Calu3 (cell line): ENCODE measurements around the gene PROK1. TPM values are rescaled to one million over a fixed set of nuclear protein-coding genes. Genes with fewer than 3 reads are reported as not detected.
A peak's percentile ranks its signal among the peaks of the same experiment; 100 is the strongest.

Experiments
- BruUV-seq: library from RNA; stranded (reverse); fragments of 400-500 nt; replicated peaks from 2 replicates; lab custom pipeline; 2021; lab: Mats Ljungman, UMichigan
- CTCF ChIA-PET: fragments of 300-600 bp; sonication (Branson Sonifier 250); formaldehyde crosslinking; loops from one replicate; lab custom pipeline; 2022; ENCODE audit warnings: antibody characterized with exemption; lab: Charles Lee
- DNase-seq: peaks from one replicate; pipeline ENCODE4 v3.0.0; 2022
- H3K27ac Mint-ChIP-seq: one replicate; pipeline ENCODE4 v1.8.0; 2022; ENCODE audit warnings: mixed read lengths; ENCODE audit not compliant: unreplicated experiment
- H3K27me3 Mint-ChIP-seq: one replicate; pipeline ENCODE4 v1.8.0; 2022; ENCODE audit warnings: mixed read lengths; ENCODE audit not compliant: unreplicated experiment
- H3K36me3 Mint-ChIP-seq: one replicate; pipeline ENCODE4 v1.8.0; 2022; ENCODE audit warnings: mild to moderate bottlenecking, moderate library complexity, mixed read lengths; ENCODE audit not compliant: insufficient read depth, unreplicated experiment
- H3K4me1 Mint-ChIP-seq: one replicate; pipeline ENCODE4 v1.8.0; 2022; ENCODE audit warnings: mild to moderate bottlenecking, low read depth, mixed read lengths; ENCODE audit not compliant: unreplicated experiment
- H3K4me3 Mint-ChIP-seq: one replicate; pipeline ENCODE4 v1.8.0; 2022; ENCODE audit warnings: mild to moderate bottlenecking, low read depth, moderate library complexity, mixed read lengths; ENCODE audit not compliant: unreplicated experiment
- H3K9me3 Mint-ChIP-seq: one replicate; pipeline ENCODE4 v1.8.0; 2022; ENCODE audit warnings: low read depth, mixed read lengths; ENCODE audit not compliant: unreplicated experiment
- CTCF ChIP-seq: fragments of 200-600 bp; IDR thresholded peaks from one replicate; pipeline ENCODE4 v1.8.0; 2022; ENCODE audit warnings: antibody characterized with exemption; ENCODE audit not compliant: unreplicated experiment
- intact Hi-C: fragments of 100-400 bp; cut with micrococcal nuclease; formaldehyde crosslinking; loops from one replicate; pipeline ENCODE4 v1.10.0; 2022; ENCODE audit not compliant: unreplicated experiment
- total RNA-seq: library from RNA; stranded (reverse); gene quantifications from 2 replicates; pipeline ENCODE4 v1.2.3, GENCODE V29; 2022

Gene PROK1
- total RNA-seq, 1 experiment from 2014 or later: not detected

GRCh38 chr1:110455151-110455550 lies 4.2 kb downstream of the PROK1 start:
- peaks cover 3% of the 10 kb centered on the region for H3K36me3 Mint-ChIP-seq
- CTCF ChIA-PET: no interaction called here
- peaks cover 67% of the 10 kb centered on the region for H3K27me3 Mint-ChIP-seq
- no peak for DNase-seq
- intact Hi-C loops: no loop called here
- no peak overlapping the region for H3K4me3 Mint-ChIP-seq
- no peaks in the 10 kb centered on the region for H3K4me1 Mint-ChIP-seq
- no peak for TF ChIP-seq CTCF
- H3K9me3 Mint-ChIP-seq: no peaks in the 10 kb centered on the region
- no peak overlapping the region for H3K27ac Mint-ChIP-seq
- no TSS peak for BruUV-seq

- H3K27me3 Mint-ChIP-seq: peaks cover 47% of the 10 kb centered on the region
- intact Hi-C loops: no loop called here
- DNase-seq: no peak
- H3K27ac Mint-ChIP-seq: no peak overlapping the region
- TF ChIP-seq CTCF: no peak
- peaks cover 3% of the 10 kb centered on the region for H3K36me3 Mint-ChIP-seq
- no peaks in the 10 kb centered on the region for H3K9me3 Mint-ChIP-seq
- no TSS peak for BruUV-seq
- no peak overlapping the region for H3K4me3 Mint-ChIP-seq
- H3K4me1 Mint-ChIP-seq: no peaks in the 10 kb centered on the region
- CTCF ChIA-PET: no interaction called here
These were observed 6.3 kb downstream of the PROK1 start for GRCh38 chr1:110457206-110457605.

GRCh38 chr1:110460253-110461220 lies 9.6 kb downstream of the PROK1 start:
- Mint-ChIP-seq H3K36me3 (no peaks in the 10 kb centered on the region), H3K27ac (no peak overlapping the region), H3K4me3 (no peak overlapping the region), H3K27me3 (peaks cover 23% of the 10 kb centered on the region), H3K9me3 (no peaks in the 10 kb centered on the region), H3K4me1 (peaks cover 24% of the 10 kb centered on the region)
- DNase-seq: peak; percentile 77
- peak; percentile 70 for TF ChIP-seq CTCF
- BruUV-seq: no TSS peak
- intact Hi-C loops: loop anchor here (1.0 to 5.0 kb wide), 4 partner anchors 48 to 432 kb away; no protein-coding TSS in a partner anchor
- CTCF ChIA-PET: interaction anchor here (0.6 to 2.7 kb wide), 19 partner anchors 9 to 431 kb away, joined by 3 to 37 read pairs (median 6); partner anchors contain the start of genes KCNC4, PROK1 and RBM15

DNA sequence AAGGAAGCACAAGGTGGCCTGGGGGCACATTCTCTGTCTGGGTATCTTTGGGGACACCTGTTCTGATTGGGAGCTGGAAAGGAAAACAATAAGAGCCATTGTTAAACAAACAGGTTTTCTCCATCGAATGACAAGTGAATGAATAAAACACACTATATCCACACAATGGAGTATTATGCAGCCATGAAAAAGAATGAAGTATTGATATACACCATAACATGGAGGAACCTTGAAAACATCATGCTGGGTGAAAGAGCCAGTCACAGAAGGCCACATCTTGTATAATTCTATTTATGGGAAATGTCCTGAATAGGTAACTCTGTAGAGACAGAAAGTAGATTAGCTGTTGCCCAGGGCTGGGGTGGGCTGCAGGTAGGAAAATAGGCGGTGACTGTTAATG lies 11.1 kb downstream of the PROK1 start:
- no peak for DNase-seq
- TF ChIP-seq CTCF: no peak
- intact Hi-C loops: loop anchor here (5.0 kb wide), 1 partner anchor 150 kb away; no protein-coding TSS in a partner anchor
- Mint-ChIP-seq H3K4me1 (peaks cover 31% of the 10 kb centered on the region), H3K4me3 (no peak overlapping the region), H3K27ac (no peak overlapping the region), H3K27me3 (peaks cover 16% of the 10 kb centered on the region), H3K36me3 (no peaks in the 10 kb centered on the region), H3K9me3 (no peaks in the 10 kb centered on the region)
- CTCF ChIA-PET: no interaction called here
- no TSS peak for BruUV-seq
